B cell (primary cell): ENCODE data around the gene CFL1. TPM values are rescaled to one million over a fixed set of nuclear protein-coding genes. Genes with fewer than 3 reads are reported as not detected.

ENCODE experiments used
- ATAC-seq: fragments of 200-7000 bp; cut with Tn5 transposase; one replicate; pipeline ENCODE4 v1.10.0; 2021; ENCODE audit warnings: low read depth, mild to moderate bottlenecking, moderate number of reproducible peaks, moderate library complexity
- CTCF ChIA-PET: fragments of 350-600 bp; sonication (Branson Sonifier 250); formaldehyde crosslinking; loops from one replicate; lab custom pipeline; 2021; ENCODE audit warnings: antibody characterized with exemption, inconsistent platforms; lab: Charles Lee
- POLR2A ChIA-PET: fragments of 350-600 bp; sonication (Branson Sonifier 250); formaldehyde crosslinking; loops from one replicate; lab custom pipeline; 2021; ENCODE audit warnings: antibody characterized with exemption; lab: Charles Lee
- DNase-seq: peaks from one replicate; pipeline ENCODE4 v3.0.0; 2013
- H2AFZ ChIP-seq: 2 replicates; pipeline ENCODE4 v1.6.1; 2012; ENCODE audit warnings: mild to moderate bottlenecking, low read depth, low read length; ENCODE audit not compliant: insufficient read depth, poor library complexity, severe bottlenecking
- H3K27ac ChIP-seq, 2 donors: 1 replicate in 1 of 2; 2 replicates in 1 of 2; pipeline ENCODE4 v1.5.1; 2012 to 2013; ENCODE audit warnings: low read length in 2 of 2, mild to moderate bottlenecking in 2 of 2, moderate library complexity in 1 of 2
- H3K27me3 ChIP-seq, 4 experiments: fragments of 200-600 bp in 1 of 4; sonication (generic) in 1 of 4; replicated peaks in 1 of 4; 1 replicate in 2 of 4; 2 replicates in 2 of 4; pipeline versions ENCODE4 v1.6.1 to v1.7.0; 2013 to 2016; ENCODE audit warnings: low read length in 3 of 4, mild to moderate bottlenecking in 2 of 4, mixed read lengths in 1 of 4, moderate library complexity in 1 of 4; ENCODE audit not compliant: insufficient read depth in 4 of 4, control insufficient read depth in 3 of 4; ENCODE audit errors: control extremely low read depth in 1 of 4
- H3K36me3 ChIP-seq, 2 experiments: replicated peaks in 1 of 2; 1 replicate in 1 of 2; 2 replicates in 1 of 2; pipeline versions ENCODE4 v1.6.1 to v1.7.1; 2013; ENCODE audit warnings: low read length in 1 of 2; ENCODE audit not compliant: insufficient read depth in 2 of 2, control insufficient read depth in 1 of 2; ENCODE audit errors: control extremely low read depth in 1 of 2, extremely low read depth in 1 of 2
- H3K4me1 ChIP-seq, 2 donors: fragments of 200-600 bp in 1 of 2; sonication (generic) in 1 of 2; 1 replicate in 1 of 2; 2 replicates in 1 of 2; pipeline versions ENCODE4 v1.5.1 to v1.6.1; 2013 to 2017; ENCODE audit warnings: low read length in 2 of 2; ENCODE audit not compliant: control insufficient read depth in 2 of 2, insufficient read depth in 2 of 2
- H3K4me2 ChIP-seq: replicated peaks from 2 replicates; pipeline ENCODE3; 2012; ENCODE audit warnings: mild to moderate bottlenecking, low read depth, low read length; ENCODE audit not compliant: poor library complexity, severe bottlenecking
- H3K4me3 ChIP-seq, 5 experiments: fragments of 200-600 bp in 1 of 5; sonication (generic) in 1 of 5; 1 replicate in 3 of 5; 2 replicates in 2 of 5; pipeline versions ENCODE4 v1.5.1 to v1.7.0; 2011 to 2016; ENCODE audit warnings: low read length in 4 of 5, mild to moderate bottlenecking in 4 of 5, low read depth in 2 of 5, control low read depth in 1 of 5, moderate library complexity in 1 of 5; ENCODE audit not compliant: insufficient read depth in 1 of 5; ENCODE audit errors: control extremely low read depth in 1 of 5, extremely low read depth in 1 of 5
- H3K79me2 ChIP-seq: fragments of 200-600 bp; sonication (generic); one replicate; pipeline ENCODE4 v1.6.0; 2016; ENCODE audit warnings: low read length; ENCODE audit not compliant: control insufficient read depth, insufficient read depth
- H3K9ac ChIP-seq: fragments of 200-600 bp; sonication (generic); 2 replicates; pipeline ENCODE4 v1.6.1; 2017; ENCODE audit warnings: mild to moderate bottlenecking, low read length, moderate library complexity
- H3K9me3 ChIP-seq, 3 donors: one replicate each; pipeline versions ENCODE4 v1.6.1 to v1.7.1; 2013; ENCODE audit warnings: low read length in 2 of 3; ENCODE audit not compliant: control insufficient read depth in 2 of 3, insufficient read depth in 1 of 3; ENCODE audit errors: control extremely low read depth in 1 of 3
- H4K20me1 ChIP-seq: 2 replicates; pipeline ENCODE4 v1.6.0; 2012; ENCODE audit warnings: mild to moderate bottlenecking, low read length; ENCODE audit not compliant: insufficient read depth, control insufficient read depth, poor library complexity, severe bottlenecking
- H3K27ac Mint-ChIP-seq: one replicate; pipeline ENCODE4 v1.8.0; 2021; ENCODE audit warnings: mixed read lengths
- H3K27me3 Mint-ChIP-seq: one replicate; pipeline ENCODE4 v1.8.0; 2021; ENCODE audit warnings: mixed read lengths
- H3K4me1 Mint-ChIP-seq: one replicate; pipeline ENCODE4 v1.8.0; 2021; ENCODE audit warnings: mixed read lengths
- H3K4me3 Mint-ChIP-seq: one replicate; pipeline ENCODE4 v1.8.0; 2021; ENCODE audit warnings: mixed read lengths
- H3K9me3 Mint-ChIP-seq: one replicate; pipeline ENCODE4 v1.8.0; 2022; ENCODE audit warnings: mixed read lengths; ENCODE audit not compliant: insufficient read depth
- EZH2 ChIP-seq: IDR thresholded peaks from 2 replicates; pipeline ENCODE4 v1.6.1; 2012; ENCODE audit warnings: borderline replicate concordance, low read depth, mild to moderate bottlenecking, moderate library complexity, low read length; ENCODE audit not compliant: insufficient read depth, poor library complexity, severe bottlenecking
- WGBS: methylation state at CpG from one replicate; pipeline ENCODE4 v1.1.5; 2013; ENCODE audit warnings: missing lambda C conversion rate; ENCODE audit not compliant: insufficient coverage; 5-methylcytosine and 5-hydroxymethylcytosine counted together
- intact Hi-C: fragments of 100-400 bp; cut with micrococcal nuclease; formaldehyde crosslinking; loops from one replicate; pipeline ENCODE4 v1.10.0; 2022
- polyA plus RNA-seq: library from polyadenylated mRNA; depleted of rRNA; stranded (reverse); fragments of >200 nt; gene quantifications from 2 replicates; pipeline ENCODE4 v1.2.3, GENCODE V29; 2012
- total RNA-seq, 2 donors: library from RNA; stranded (reverse); fragments of 120-200 nt in 1 of 2; gene quantifications; 1 replicate in 1 of 2; 2 replicates in 1 of 2; pipeline versions ENCODE4 v1.2.3 to v1.2.4, GENCODE V29; 2013 to 2022
- TF ChIP-seq, protein P1 (sequence below): fragments of 200-600 bp; IDR thresholded peaks from one replicate; pipeline ENCODE4 v1.8.0; 2022; ENCODE audit warnings: antibody characterized with exemption, mild to moderate bottlenecking

Gene CFL1
- total and polyA plus RNA-seq, 2 donors (not counting 1 experiment from before 2014, with no cell fraction given): 455 to 990 TPM

DNA sequence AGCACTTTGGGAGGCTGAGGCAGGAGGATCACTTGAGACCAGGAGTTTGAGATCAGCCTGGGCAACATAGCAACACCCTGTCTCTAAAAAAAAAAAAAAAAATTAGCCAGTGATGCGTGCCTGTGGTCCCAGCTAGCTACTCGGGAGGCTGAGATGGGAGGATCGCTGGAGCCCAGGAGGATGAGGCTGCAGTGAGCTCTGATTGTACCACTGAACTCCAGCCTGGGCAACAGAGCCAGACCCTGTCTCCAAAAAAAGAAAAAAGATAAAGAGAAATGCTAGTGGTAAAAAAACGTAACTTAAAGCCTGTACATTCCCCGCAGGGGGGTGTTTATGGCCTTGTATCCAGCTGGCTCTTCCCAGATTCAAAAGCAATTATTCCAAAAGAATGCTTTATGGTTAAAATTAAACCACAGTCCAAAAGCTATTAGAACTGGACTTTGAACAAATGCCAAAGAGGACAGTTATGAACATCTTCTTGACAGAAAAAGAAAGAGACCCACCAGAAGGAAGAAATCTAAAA is 40.6 kb downstream of the CFL1 start:
- POLR2A ChIA-PET: interaction anchor here (0.7 to 1.4 kb wide), 4 partner anchors 37 to 212 kb away, joined by 4 to 6 read pairs (median 4); partner anchors contain the start of genes AP5B1 and FIBP

GRCh38 chr11:65816696-65817095 is 41.3 kb downstream of the CFL1 start:
- H3K27ac Mint-ChIP-seq: no peak overlapping the region
- POLR2A ChIA-PET: interaction anchor here (1.1 to 1.4 kb wide), 2 partner anchors 36 to 71 kb away, joined by 5 to 6 read pairs; partner anchors contain the start of genes AP5B1 and FIBP
- peak overlapping the region; percentile 74 for H3K4me3 Mint-ChIP-seq

More for the DNA sequence above, 40.6 kb downstream of the CFL1 start:
- Mint-ChIP-seq H3K4me1 (peaks cover 9% of the 10 kb centered on the region), H3K4me3 (peak overlapping the region; percentile 74), H3K27me3 (no peaks in the 10 kb centered on the region), H3K9me3 (no peaks in the 10 kb centered on the region), H3K27ac (peak overlapping the region; percentile 23)
- 100% methylated on average over 3 of the region's 5 CpGs for WGBS
- Histone ChIP-seq H3K4me2 (peak overlapping the region; percentile 90), H3K9me3 (no peaks in the 10 kb centered on the region), H3K4me3 (peak overlapping the region; percentile 43 to 66 (median 52)), H3K27ac (peak overlapping the region; percentile 54 to 66), H4K20me1 (no peaks in the 10 kb centered on the region), H3K9ac (peak overlapping the region; percentile 66), H3K4me1 (peaks cover 6 to 13% of the 10 kb centered on the region in 2 donors), H3K36me3 (no peaks in the 10 kb centered on the region), H3K27me3 (no peaks in the 10 kb centered on the region), H3K79me2 (no peaks in the 10 kb centered on the region), H2AFZ (peak overlapping the region; percentile 80)
- DNase-seq (no peak), ATAC-seq (no peak)
- no peak for TF ChIP-seq EZH2
- TF ChIP-seq, protein P1, sequence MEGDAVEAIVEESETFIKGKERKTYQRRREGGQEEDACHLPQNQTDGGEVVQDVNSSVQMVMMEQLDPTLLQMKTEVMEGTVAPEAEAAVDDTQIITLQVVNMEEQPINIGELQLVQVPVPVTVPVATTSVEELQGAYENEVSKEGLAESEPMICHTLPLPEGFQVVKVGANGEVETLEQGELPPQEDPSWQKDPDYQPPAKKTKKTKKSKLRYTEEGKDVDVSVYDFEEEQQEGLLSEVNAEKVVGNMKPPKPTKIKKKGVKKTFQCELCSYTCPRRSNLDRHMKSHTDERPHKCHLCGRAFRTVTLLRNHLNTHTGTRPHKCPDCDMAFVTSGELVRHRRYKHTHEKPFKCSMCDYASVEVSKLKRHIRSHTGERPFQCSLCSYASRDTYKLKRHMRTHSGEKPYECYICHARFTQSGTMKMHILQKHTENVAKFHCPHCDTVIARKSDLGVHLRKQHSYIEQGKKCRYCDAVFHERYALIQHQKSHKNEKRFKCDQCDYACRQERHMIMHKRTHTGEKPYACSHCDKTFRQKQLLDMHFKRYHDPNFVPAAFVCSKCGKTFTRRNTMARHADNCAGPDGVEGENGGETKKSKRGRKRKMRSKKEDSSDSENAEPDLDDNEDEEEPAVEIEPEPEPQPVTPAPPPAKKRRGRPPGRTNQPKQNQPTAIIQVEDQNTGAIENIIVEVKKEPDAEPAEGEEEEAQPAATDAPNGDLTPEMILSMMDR: no peak
- intact Hi-C loops: loop anchor here (5.0 kb wide), 1 partner anchor 50 kb away; no protein-coding TSS in a partner anchor
- CTCF ChIA-PET: interaction anchor here (0.6 to 6.1 kb wide), 22 partner anchors 11 to 1125 kb away, joined by 3 to 90 read pairs (median 6); partner anchors contain the start of genes AP5B1, CCDC85B, KAT5 and OVOL1

More at GRCh38 chr11:65816696-65817095, 41.3 kb downstream of the CFL1 start:
- no peak overlapping the region for H3K9ac ChIP-seq
- CTCF ChIA-PET: interaction anchor here (0.6 to 6.1 kb wide), 18 partner anchors 10 to 795 kb away, joined by 3 to 90 read pairs (median 6); partner anchors contain the start of genes AP5B1, KAT5, OVOL1 and RELA
- H3K27ac ChIP-seq: no peak overlapping the region
- peaks cover 9% of the 10 kb centered on the region for H3K4me1 Mint-ChIP-seq
- H3K27me3 ChIP-seq: no peaks in the 10 kb centered on the region
- H3K4me3 ChIP-seq: no peak overlapping the region
- no peaks in the 10 kb centered on the region for H3K9me3 ChIP-seq
- no peaks in the 10 kb centered on the region for H3K36me3 ChIP-seq
- no peaks in the 10 kb centered on the region for H3K27me3 Mint-ChIP-seq
- peak overlapping the region; percentile 14 for H3K4me2 ChIP-seq
- DNase-seq (no peak), ATAC-seq (no peak)
- H2AFZ ChIP-seq: no peak overlapping the region
- WGBS: 100% methylated on average over 3 of the region's 3 CpGs
- TF ChIP-seq, protein P1: no peak
- no peak for TF ChIP-seq EZH2
- H3K79me2 ChIP-seq: no peaks in the 10 kb centered on the region
- H3K4me1 ChIP-seq: peaks cover 6 to 13% of the 10 kb centered on the region in 2 donors
- H3K9me3 Mint-ChIP-seq: no peaks in the 10 kb centered on the region
- intact Hi-C loops: loop anchor here (5.0 kb wide), 1 partner anchor 49 kb away; no protein-coding TSS in a partner anchor
- H4K20me1 ChIP-seq: no peaks in the 10 kb centered on the region
